Skeletal muscle tissue (tissue), 4 donors: ENCODE results near the gene LIN52. TPM values are rescaled to one million over a fixed set of nuclear protein-coding genes. Genes with fewer than 3 reads are reported as not detected.

Source experiments
- H3K27ac ChIP-seq: one replicate; pipeline ENCODE4 v1.7.0; 2013; ENCODE audit warnings: mild to moderate bottlenecking, low read depth, low read length, inconsistent platforms
- H3K27me3 ChIP-seq, 3 donors: one replicate each; pipeline ENCODE4 v1.7.0; 2013; ENCODE audit warnings: low read length in 3 of 3; ENCODE audit not compliant: control insufficient read depth in 3 of 3, insufficient read depth in 3 of 3
- H3K36me3 ChIP-seq, 3 donors: one replicate each; pipeline ENCODE4 v1.7.0; 2013; ENCODE audit warnings: low read length in 3 of 3; ENCODE audit not compliant: control insufficient read depth in 3 of 3, insufficient read depth in 3 of 3
- H3K4me1 ChIP-seq, 3 donors: one replicate each; pipeline ENCODE4 v1.7.0; 2013; ENCODE audit warnings: low read length in 3 of 3, mild to moderate bottlenecking in 3 of 3; ENCODE audit not compliant: control insufficient read depth in 3 of 3, insufficient read depth in 3 of 3
- H3K4me3 ChIP-seq, 3 donors: one replicate each; pipeline ENCODE4 v1.7.0; 2013; ENCODE audit warnings: low read length in 3 of 3
- H3K9ac ChIP-seq, 3 donors: one replicate each; pipeline ENCODE4 v1.7.0; 2013; ENCODE audit warnings: low read length in 3 of 3, mild to moderate bottlenecking in 3 of 3, moderate library complexity in 2 of 3, low read depth in 1 of 3
- H3K9me3 ChIP-seq, 3 donors: one replicate each; pipeline ENCODE4 v1.7.0; 2013; ENCODE audit warnings: low read length in 3 of 3; ENCODE audit not compliant: control insufficient read depth in 3 of 3
- total RNA-seq: library from RNA; depleted of rRNA; stranded (reverse); fragments of >200 nt; gene quantifications from one replicate; pipeline ENCODE4 v1.2.3, GENCODE V29; 2014
- donor health status: Osteomylitis.

LIN52 gene
- total RNA-seq, 1 donor from 2014 or later: 11.5 TPM

- Histone ChIP-seq H3K27me3 (no peaks in the 10 kb centered on the region), H3K9ac (no peak overlapping the region), H3K9me3 (no peaks in the 10 kb centered on the region), H3K27ac (no peak overlapping the region), H3K36me3 (peaks cover 21 to 44% (median 44%) of the 10 kb centered on the region in 3 donors), H3K4me1 (no peaks in the 10 kb centered on the region), H3K4me3 (no peak overlapping the region)
Observed at GRCh38 chr14:74064883-74065282, 19.9 kb upstream of the LIN52 start.

DNA sequence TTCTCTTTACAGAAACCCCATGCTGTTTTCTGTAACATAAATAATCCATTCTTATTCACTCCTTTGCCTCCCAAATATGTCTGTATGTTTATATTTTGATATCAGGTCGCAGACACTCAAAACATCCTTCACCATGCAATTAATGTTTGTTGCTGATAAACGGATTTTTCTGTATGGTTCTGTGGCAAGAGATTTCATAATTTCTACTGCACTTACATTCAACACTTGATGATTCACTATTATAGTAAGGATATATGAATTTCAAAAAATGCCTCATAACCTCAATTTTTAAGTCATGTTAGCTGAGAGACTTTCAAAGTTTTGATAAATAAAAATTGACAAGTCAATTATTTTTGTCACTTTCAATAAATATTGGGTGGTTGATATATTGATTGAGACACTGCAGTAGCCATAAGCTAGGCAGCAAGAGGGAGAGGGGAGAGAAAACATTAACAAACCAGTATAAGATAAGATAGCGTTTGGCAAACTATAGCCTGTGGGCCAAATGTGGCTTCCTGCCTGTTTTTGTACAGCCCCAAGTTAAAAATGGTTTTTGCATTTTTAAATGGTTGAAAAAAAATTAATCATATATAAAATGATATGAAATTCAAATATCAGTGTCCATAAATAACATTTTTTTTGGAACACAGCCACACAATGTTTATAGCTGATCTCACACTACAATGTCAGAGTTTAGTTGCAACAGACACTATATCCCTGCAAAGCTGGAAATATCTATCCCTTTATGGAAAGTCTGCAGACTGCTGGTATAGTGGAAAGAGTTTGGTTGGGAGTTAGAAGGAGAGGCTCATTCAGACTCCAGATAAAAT lies 18.8 kb upstream of the LIN52 start:
- Histone ChIP-seq H3K9me3 (no peaks in the 10 kb centered on the region), H3K4me1 (no peaks in the 10 kb centered on the region), H3K9ac (no peak overlapping the region), H3K4me3 (no peak overlapping the region), H3K27me3 (no peaks in the 10 kb centered on the region), H3K27ac (no peak overlapping the region), H3K36me3 (peaks cover 17 to 52% (median 45%) of the 10 kb centered on the region in 3 donors)

DNA sequence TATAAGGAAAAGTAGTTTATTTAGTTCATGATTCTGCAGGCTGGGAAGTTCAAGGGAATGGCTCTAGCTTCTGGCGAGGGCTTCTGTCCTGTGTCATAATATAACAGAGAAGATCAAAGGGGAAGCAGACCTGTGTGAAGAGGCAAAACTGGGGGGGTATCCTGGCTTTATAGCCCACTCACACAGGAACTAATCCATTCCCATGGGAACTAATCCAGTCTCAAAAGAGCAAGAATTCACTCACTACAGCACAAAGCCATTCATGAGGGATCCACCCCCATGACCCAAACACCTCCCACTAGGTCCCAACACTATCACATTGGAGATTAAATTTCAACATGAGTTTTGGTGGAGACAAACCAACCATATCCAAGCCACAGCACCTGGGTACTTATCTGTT lies 7.4 kb upstream of the LIN52 start:
- Histone ChIP-seq H3K9ac (no peak overlapping the region), H3K4me1 (peaks cover 0 to 3% (median 0%) of the 10 kb centered on the region in 3 donors), H3K4me3 (no peak overlapping the region), H3K27ac (no peak overlapping the region), H3K36me3 (peaks cover 2 to 3% (median 3%) of the 10 kb centered on the region in 3 donors), H3K9me3 (no peaks in the 10 kb centered on the region), H3K27me3 (no peaks in the 10 kb centered on the region)

- no peak overlapping the region for H3K9ac ChIP-seq
- no peaks in the 10 kb centered on the region for H3K9me3 ChIP-seq
- H3K36me3 ChIP-seq: no peaks in the 10 kb centered on the region
- peaks cover 15 to 26% (median 16%) of the 10 kb centered on the region in 3 donors for H3K4me1 ChIP-seq
- no peaks in the 10 kb centered on the region for H3K27me3 ChIP-seq
- no peak overlapping the region for H3K4me3 ChIP-seq
- H3K27ac ChIP-seq: no peak overlapping the region
Observed at GRCh38 chr14:74080820-74081460, 3.8 kb upstream of the LIN52 start.

- Histone ChIP-seq H3K4me1 (peaks cover 18 to 31% (median 21%) of the 10 kb centered on the region in 3 donors), H3K9ac (no peak overlapping the region), H3K36me3 (no peaks in the 10 kb centered on the region), H3K27ac (no peak overlapping the region), H3K27me3 (no peaks in the 10 kb centered on the region), H3K9me3 (no peaks in the 10 kb centered on the region), H3K4me3 (no peak overlapping the region)
Observed at GRCh38 chr14:74081491-74081890, 3.3 kb upstream of the LIN52 start.

DNA sequence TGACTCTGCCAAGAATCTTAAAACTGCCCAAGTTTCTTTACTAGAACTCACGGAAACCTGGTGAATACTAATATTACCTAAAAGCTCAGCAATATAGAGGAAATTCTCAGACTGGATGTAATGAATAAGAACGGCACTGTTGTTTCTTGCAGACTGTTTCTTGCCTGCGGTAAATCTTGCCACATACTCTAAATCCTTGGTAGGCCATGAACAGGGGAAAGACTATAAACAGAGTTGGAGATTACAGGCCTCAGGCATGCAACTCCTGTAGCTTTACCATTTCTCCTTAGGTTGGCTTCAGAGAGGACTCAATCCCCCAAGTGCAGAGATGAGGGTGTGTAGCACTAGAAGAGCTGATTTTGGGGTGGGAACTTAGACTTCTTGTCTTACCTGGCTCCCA lies 1.6 kb upstream of the LIN52 start:
- no peaks in the 10 kb centered on the region for H3K9me3 ChIP-seq
- H3K27me3 ChIP-seq: no peaks in the 10 kb centered on the region
- H3K9ac ChIP-seq: peak overlapping the region in 2 of 3 donors; percentile 95 to 98
- H3K4me3 ChIP-seq: peak overlapping the region in 2 of 3 donors; percentile 97 to 99
- peaks cover 18 to 33% (median 22%) of the 10 kb centered on the region in 3 donors for H3K4me1 ChIP-seq
- H3K27ac ChIP-seq: peak overlapping the region; percentile 97
- no peaks in the 10 kb centered on the region for H3K36me3 ChIP-seq

GRCh38 chr14:74083784-74084276 lies 926 bp upstream of the LIN52 start:
- Histone ChIP-seq H3K9me3 (no peaks in the 10 kb centered on the region), H3K9ac (peak overlapping the region; percentile 91 to 98 (median 95)), H3K4me1 (peaks cover 18 to 33% (median 22%) of the 10 kb centered on the region in 3 donors), H3K27me3 (no peaks in the 10 kb centered on the region), H3K36me3 (no peaks in the 10 kb centered on the region), H3K4me3 (peak overlapping the region; percentile 94 to 99 (median 97)), H3K27ac (peak overlapping the region; percentile 97)

- no peaks in the 10 kb centered on the region for H3K27me3 ChIP-seq
- H3K36me3 ChIP-seq: no peaks in the 10 kb centered on the region
- H3K27ac ChIP-seq: peak overlapping the region; percentile 85
- H3K9ac ChIP-seq: peak overlapping the region; percentile 82 to 91 (median 88)
- peak overlapping the region; percentile 86 to 95 (median 94) for H3K4me3 ChIP-seq
- H3K4me1 ChIP-seq: peaks cover 18 to 33% (median 22%) of the 10 kb centered on the region in 3 donors
- H3K9me3 ChIP-seq: no peaks in the 10 kb centered on the region
Observed at GRCh38 chr14:74085047-74085637, 386 bp downstream of the LIN52 start.

DNA sequence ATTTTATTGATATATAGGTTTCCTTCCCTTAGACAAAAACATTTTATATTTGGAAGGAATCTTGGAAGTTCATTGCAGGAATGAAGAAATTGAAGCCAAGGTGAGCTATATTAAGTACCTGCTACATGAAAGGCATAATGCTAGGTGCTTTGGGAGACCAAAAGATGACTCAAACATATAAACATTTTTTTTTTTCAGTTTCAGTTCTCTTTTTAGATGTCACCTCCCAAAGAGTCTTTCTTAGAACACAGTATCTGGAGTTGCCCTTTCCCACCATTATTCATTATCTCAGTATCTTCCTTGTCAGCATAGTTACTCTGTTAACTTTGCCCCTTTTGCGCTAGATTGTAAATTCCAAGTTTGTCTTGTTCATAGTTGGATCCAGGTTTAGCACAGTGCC lies 1.1 kb downstream of the LIN52 start:
- no peaks in the 10 kb centered on the region for H3K27me3 ChIP-seq
- H3K27ac ChIP-seq: peak overlapping the region; percentile 85

More for the DNA sequence above, 1.1 kb downstream of the LIN52 start:
- Histone ChIP-seq H3K9me3 (no peaks in the 10 kb centered on the region), H3K4me1 (peaks cover 18 to 33% (median 22%) of the 10 kb centered on the region in 3 donors), H3K36me3 (peaks cover 0 to 2% (median under 1%) of the 10 kb centered on the region in 3 donors), H3K4me3 (peak overlapping the region; percentile 86 to 95 (median 94)), H3K9ac (peak overlapping the region; percentile 82 to 91 (median 88))
